Measurements from ENCODE around the gene TNFRSF19.

The TNFRSF19 gene

DNA sequence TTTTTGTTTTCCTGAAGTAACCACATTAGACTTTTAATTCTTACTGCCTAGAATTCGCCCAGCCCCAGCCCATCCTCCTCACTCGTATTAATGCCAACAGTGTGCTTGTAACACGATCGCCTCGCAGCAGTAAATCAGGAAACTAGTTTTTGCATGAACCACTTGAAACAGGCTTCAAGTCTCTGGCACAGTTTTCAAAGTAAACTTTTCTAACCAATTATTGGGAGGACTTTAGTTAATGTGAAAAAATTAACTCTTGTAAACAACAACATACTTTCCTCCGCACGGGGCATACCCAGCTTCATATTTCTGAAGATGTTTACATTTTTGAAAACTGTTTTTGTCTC is 39.2 kb downstream of the TNFRSF19 start:
- DNase-seq: no peak

- DNase-seq: no peak
These were observed 39.8 kb downstream of the TNFRSF19 start for GRCh38 chr13:23609874-23610576.

DNA sequence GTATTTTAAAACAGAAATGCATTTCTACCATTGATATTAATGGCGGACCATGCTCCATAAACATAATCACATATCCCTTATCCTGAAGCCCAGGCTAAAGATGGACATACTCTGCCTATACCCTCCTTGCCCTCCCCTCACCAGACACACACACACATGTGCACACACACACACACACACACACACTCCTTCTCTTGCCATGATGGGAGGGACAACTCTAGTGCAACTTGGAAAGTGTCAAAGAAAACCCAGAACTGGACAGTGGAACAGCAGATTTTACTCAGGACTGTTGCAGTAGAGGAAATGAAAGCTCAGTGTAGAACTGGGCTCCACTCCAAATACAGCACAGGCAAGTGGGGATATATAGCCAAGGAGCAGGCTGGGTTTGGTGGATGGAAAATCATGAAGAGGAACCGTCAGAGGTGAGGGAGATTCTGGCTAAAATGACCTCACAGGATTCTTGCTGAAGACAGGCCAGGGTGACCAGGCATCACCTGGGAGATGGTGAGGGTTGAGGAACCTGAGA is 40.8 kb downstream of the TNFRSF19 start:
- DNase-seq: no peak

- no peak for DNase-seq
These were observed 42.0 kb downstream of the TNFRSF19 start for GRCh38 chr13:23612182-23612581.

- DNase-seq: no peak
These were observed 42.5 kb downstream of the TNFRSF19 start for GRCh38 chr13:23612731-23613130.

DNA sequence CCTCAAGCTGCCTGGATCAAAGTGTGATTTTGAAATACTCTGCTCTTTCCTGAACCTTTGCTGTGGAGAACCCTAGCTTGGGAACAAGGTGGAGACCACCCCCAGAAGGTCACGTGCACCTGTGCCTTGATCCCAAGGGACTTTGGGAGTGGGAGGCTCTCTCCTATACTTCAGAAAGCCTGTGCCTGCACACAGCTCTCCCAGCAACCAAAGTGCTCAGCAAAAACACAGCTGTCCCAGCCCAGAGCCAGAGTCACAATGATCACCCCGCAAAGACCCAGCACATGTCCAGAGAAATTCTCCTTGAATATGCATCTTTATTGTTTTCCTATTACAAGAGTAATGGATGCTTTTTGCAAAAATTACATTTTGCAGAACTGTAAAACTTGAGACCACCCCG is 43.4 kb downstream of the TNFRSF19 start:
- no peak for DNase-seq

DNA sequence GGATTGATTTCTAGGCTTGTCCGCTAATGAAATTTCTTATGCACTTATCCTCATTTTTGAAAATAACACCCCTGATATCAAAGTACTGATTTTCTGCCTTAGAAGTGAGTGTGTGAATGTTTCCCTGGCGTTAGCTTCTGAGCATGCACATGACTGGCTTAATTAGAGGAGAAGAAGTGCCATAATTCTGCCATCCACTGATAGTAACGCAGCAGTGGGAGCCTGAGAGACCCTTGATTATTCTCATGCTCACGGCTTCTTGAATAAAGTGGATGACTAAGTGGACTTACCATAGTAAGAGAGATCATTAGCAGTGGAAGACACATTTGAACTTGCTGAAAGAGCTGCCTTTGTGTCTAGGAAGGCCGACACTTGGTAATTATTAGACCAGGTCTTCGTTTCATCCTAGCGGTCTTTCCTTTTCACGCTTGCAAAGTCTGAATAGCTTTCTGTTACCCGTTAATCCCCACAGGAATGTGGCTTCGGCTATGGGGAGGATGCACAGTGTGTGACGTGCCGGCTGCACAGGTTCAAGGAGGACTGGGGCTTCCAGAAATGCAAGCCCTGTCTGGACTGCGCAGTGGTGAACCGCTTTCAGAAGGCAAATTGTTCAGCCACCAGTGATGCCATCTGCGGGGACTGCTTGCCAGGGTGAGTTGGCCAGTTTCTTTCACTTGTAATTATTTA is 45.3 kb downstream of the TNFRSF19 start:
- no peak for DNase-seq

- DNase-seq: no peak
These were observed 46.0 kb downstream of the TNFRSF19 start for GRCh38 chr13:23616228-23616627.

- no peak for DNase-seq
These were observed 47.4 kb downstream of the TNFRSF19 start for GRCh38 chr13:23617551-23618024.

DNA sequence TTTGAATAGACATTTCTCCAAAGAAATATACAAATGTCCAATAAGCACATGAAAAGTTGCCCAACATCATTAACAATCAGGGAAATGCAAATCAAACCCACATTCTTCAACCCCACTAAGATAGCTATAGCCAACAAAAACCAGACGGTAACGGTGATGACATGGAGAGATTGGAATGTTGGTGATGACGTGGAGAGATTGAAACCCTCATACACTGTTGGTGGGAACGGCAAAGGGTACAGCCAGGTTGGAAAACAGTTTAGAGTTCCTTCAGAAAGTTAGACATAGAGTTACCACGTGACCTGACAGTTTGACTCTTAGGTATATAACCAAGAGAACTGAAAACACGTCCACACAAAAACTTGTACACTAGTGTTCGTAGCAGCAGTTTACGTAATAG is 48.1 kb downstream of the TNFRSF19 start:
- DNase-seq: no peak

GRCh38 chr13:23619068-23619855 is 49.0 kb downstream of the TNFRSF19 start:
- DNase-seq: no peak

- DNase-seq: no peak
These were observed 50.0 kb downstream of the TNFRSF19 start for GRCh38 chr13:23620211-23620610.

DNA sequence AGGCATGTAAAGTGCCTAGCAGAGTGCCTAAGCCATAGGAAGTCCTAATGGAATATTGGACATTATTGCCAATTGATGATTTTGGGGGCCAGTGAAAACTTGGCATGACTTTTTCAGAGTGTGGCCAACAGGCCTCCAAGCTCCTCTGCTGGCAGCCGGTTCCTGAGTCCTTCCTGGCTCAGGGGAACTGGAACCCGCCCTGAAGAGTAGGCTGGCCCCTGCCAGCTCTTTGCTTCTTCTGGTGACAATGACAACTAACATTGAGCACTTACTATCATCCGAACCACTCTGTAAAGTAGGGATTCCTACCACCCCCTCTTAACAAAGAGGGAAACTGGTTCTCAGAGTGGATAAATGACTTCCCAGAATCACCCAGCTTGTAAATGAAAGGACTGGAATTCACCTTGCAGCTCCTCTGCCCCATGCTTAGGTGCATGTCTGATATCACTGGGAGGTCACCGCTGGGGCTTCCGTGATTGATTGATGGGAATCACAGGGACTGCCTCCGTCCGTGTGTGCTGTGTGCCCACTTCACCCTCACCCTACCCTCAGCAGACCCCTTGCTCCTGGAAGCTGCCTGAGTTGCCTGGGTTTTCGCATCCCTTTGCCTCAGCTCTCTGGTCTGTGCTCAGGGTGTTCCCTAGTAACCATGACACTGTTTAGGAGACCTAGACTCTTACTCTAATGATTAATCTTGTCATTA is 50.6 kb downstream of the TNFRSF19 start:
- no peak for DNase-seq

- no peak for DNase-seq
These were observed 51.1 kb downstream of the TNFRSF19 start for GRCh38 chr13:23621316-23621645.

GRCh38 chr13:23622985-23623384 is 52.8 kb downstream of the TNFRSF19 start:
- DNase-seq: no peak

- DNase-seq: no peak
These were observed 53.2 kb downstream of the TNFRSF19 start for GRCh38 chr13:23623394-23623793.

DNA sequence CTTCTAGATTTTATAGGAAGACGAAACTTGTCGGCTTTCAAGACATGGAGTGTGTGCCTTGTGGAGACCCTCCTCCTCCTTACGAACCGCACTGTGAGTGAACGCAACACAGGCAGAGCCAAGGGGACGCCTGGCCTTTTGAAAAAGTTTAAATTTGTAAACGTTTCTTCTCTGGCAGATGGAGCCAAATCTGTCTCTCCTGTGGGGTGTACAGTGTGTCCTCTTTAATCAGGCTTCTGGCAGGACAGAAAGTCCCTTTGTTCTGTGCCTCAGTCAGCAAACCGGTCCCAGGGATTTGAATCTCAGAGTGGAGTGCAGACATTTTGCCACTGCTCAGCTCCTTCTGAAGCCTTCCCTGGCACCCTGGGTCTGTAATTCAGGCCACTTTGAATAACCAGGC is 56.5 kb downstream of the TNFRSF19 start:
- no peak for DNase-seq

- no peak for DNase-seq
These were observed 57.2 kb downstream of the TNFRSF19 start for GRCh38 chr13:23627410-23627809.

- DNase-seq: no peak
These were observed 58.0 kb downstream of the TNFRSF19 start for GRCh38 chr13:23628250-23628649.

- no peak for DNase-seq
These were observed 58.8 kb downstream of the TNFRSF19 start for GRCh38 chr13:23628765-23629565.

GRCh38 chr13:23629566-23630272 is 59.5 kb downstream of the TNFRSF19 start:
- DNase-seq: no peak
